ENCODE measurements around the gene RXRA. TPM values are rescaled to one million over a fixed set of nuclear protein-coding genes. Genes with fewer than 3 reads are reported as not detected.

Gene RXRA
- total RNA-seq, 2 experiments from 2014 or later: 1.2 to 1.4 TPM

DNA sequence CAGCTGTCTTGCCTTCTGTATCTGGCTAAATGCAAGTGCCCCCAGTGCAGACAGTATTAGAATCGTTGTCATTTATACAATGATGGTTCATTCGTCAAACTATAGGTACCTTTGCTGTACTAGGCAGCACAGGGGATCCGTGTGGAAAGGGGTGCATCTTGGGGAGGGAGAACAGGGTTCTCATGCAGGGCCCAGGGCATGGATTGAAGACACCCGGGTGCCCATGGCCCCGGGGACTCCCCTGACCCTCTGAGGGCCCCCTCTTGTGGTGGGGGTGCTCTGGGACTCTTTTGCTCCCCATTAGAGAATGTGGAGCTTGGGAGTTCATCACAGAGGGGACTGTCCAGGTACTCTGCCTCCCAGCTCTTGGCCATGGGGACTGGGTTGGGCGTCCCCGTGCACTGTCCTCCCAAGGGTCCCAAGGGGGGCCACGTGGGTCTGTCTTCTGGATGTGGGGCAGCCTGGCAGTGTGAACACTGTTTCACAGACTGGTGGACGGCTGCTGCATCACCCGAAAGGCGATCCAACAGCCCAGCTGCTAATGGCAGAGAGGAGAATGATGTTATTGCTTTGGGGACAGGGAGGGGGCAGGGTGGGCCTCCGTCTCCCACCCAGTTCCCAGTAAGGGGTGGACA is 36.9 kb upstream of the RXRA start:
- H3K27ac Mint-ChIP-seq: no peak overlapping the region
- DNase-seq: no peak
- no peaks in the 10 kb centered on the region for H3K9me3 Mint-ChIP-seq
- no peaks in the 10 kb centered on the region for H3K4me1 Mint-ChIP-seq
- H3K4me3 Mint-ChIP-seq: no peak overlapping the region
- ChIA-PET CTCF (no interaction called here), POLR2A (no interaction called here)
- H3K27me3 Mint-ChIP-seq: no peaks in the 10 kb centered on the region
- no peaks in the 10 kb centered on the region for H3K36me3 Mint-ChIP-seq (ENCODE audit: low read depth)

DNA sequence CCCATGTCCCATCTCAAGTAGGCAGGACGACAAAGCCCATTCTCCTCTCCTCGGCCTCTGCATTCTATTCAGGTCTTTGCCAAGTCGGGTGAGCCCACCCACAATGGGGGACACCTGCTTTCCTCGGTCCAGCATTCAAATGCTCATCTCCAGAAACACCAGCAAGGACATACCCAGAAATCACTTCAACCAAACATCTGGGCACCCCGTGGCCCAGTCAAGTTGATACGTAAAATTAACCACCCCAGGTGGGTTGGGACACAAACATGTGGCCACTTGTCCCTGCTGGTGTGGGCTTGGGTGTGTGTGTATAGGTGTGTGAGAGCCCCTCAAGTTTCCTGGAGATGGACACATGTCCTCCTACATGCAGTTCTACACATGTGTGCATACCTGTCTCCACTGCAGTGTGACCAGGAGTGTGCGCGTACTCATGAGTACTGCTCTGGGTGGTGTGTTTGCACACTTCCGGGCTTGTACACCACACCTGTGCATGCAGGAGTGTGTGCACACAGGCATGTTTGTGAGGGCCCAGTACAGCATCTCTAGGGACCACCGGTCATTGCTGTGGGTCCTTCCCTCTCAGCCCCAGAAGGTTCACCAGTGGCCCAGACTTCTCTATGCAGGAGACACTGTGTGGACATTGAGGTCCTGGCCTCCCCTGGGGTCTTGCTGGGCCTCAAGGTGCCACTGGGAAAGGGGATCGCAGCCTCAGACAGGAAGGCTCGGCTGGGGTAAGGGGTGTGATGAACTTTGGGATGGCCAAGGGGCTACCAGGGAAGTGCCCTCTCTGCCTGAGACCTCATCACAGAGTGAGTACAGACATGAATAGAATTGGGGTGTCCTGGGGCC is 35.4 kb upstream of the RXRA start:
- peaks cover 2% of the 10 kb centered on the region for H3K27me3 Mint-ChIP-seq
- CTCF ChIA-PET: no interaction called here
- DNase-seq: no peak
- H3K36me3 Mint-ChIP-seq (ENCODE audit: low read depth): no peaks in the 10 kb centered on the region
- no peaks in the 10 kb centered on the region for H3K9me3 Mint-ChIP-seq
- H3K4me1 Mint-ChIP-seq: no peaks in the 10 kb centered on the region
- H3K27ac Mint-ChIP-seq: no peak overlapping the region
- POLR2A ChIA-PET: no interaction called here
- no peak overlapping the region for H3K4me3 Mint-ChIP-seq

DNA sequence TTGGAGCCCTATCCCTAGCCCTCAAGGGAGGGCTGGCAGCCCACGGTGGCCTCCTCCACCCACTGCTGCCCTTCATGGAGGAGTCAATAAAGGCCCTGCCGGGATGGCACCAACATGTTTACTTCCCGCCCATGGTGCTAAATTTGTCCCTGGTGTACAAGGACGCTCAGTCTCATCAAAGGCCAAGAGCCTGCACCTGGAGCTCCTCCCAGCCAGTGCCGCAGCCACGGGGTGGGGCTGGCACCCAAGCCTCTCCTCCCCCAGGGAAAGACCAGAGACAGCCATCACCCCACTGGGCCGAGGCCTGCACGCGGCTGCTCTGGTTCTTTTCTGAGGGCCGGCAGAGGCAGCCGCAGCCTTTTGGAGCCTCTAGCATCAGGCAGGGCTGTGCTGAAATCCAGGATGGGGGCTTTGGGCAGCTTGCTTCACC is 34.8 kb upstream of the RXRA start:
- no peaks in the 10 kb centered on the region for H3K4me1 Mint-ChIP-seq
- H3K27ac Mint-ChIP-seq: no peak overlapping the region
- peaks cover 2% of the 10 kb centered on the region for H3K27me3 Mint-ChIP-seq
- POLR2A ChIA-PET: no interaction called here
- CTCF ChIA-PET: no interaction called here
- H3K36me3 Mint-ChIP-seq (ENCODE audit: low read depth): no peaks in the 10 kb centered on the region
- no peak for DNase-seq
- no peak overlapping the region for H3K4me3 Mint-ChIP-seq
- H3K9me3 Mint-ChIP-seq: no peaks in the 10 kb centered on the region

GRCh38 chr9:134291961-134292871 is 34.0 kb upstream of the RXRA start:
- H3K4me1 Mint-ChIP-seq: no peaks in the 10 kb centered on the region
- POLR2A ChIA-PET: no interaction called here
- H3K4me3 Mint-ChIP-seq: no peak overlapping the region
- CTCF ChIA-PET: no interaction called here
- H3K9me3 Mint-ChIP-seq: no peaks in the 10 kb centered on the region
- H3K27ac Mint-ChIP-seq: no peak overlapping the region
- peaks cover 2% of the 10 kb centered on the region for H3K27me3 Mint-ChIP-seq
- no peak for DNase-seq
- H3K36me3 Mint-ChIP-seq (ENCODE audit: low read depth): no peaks in the 10 kb centered on the region

DNA sequence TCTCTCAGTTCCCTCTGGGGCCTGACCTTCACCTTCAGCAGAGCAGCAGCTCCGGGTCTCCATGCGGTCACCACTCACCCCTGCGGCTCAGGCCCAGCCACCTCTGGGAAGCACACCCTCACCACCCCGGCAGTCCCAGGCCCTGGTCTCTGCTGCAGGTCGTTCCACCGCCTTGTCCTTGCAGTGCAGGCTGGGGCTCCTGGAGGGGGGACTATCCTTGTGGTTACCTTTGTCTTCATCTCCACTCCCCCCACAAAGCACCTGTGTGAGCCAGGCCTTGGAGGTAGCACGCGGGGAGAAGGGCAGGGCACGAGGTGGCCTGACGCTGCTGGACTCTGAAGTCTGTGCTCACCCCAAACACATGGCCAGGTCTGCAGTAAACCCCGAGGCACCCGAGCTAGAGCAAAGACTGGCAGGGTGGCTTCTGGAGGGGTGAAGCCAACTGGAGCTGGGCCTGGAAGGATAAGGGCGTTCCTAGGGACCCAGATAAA is 33.2 kb upstream of the RXRA start:
- Mint-ChIP-seq H3K4me1 (no peaks in the 10 kb centered on the region), H3K27ac (no peak overlapping the region), H3K9me3 (no peaks in the 10 kb centered on the region), H3K36me3 (ENCODE audit: low read depth) (no peaks in the 10 kb centered on the region), H3K27me3 (peaks cover 2% of the 10 kb centered on the region), H3K4me3 (no peak overlapping the region)
- DNase-seq: no peak
- POLR2A ChIA-PET: no interaction called here
- CTCF ChIA-PET: no interaction called here

- H3K4me1 Mint-ChIP-seq: no peaks in the 10 kb centered on the region
- CTCF ChIA-PET: interaction anchor here (0.5 kb wide), 1 partner anchor 163 kb away, joined by 3 read pairs; no protein-coding TSS in a partner anchor
These were observed 32.6 kb upstream of the RXRA start for GRCh38 chr9:134293611-134294152.

GRCh38 chr9:134294153-134295071 is 31.8 kb upstream of the RXRA start:
- no peak overlapping the region for H3K4me3 Mint-ChIP-seq
- no peak for DNase-seq
- ChIA-PET POLR2A (no interaction called here), CTCF (interaction anchor here (0.5 kb wide), 1 partner anchor 162 kb away, joined by 3 read pairs; no protein-coding TSS in a partner anchor)
- no peaks in the 10 kb centered on the region for H3K4me1 Mint-ChIP-seq
- H3K9me3 Mint-ChIP-seq: no peaks in the 10 kb centered on the region
- no peak overlapping the region for H3K27ac Mint-ChIP-seq
- peaks cover 2% of the 10 kb centered on the region for H3K27me3 Mint-ChIP-seq
- no peaks in the 10 kb centered on the region for H3K36me3 Mint-ChIP-seq (ENCODE audit: low read depth)

More at GRCh38 chr9:134293611-134294152, 32.6 kb upstream of the RXRA start:
- H3K27me3 Mint-ChIP-seq: peaks cover 2% of the 10 kb centered on the region
- H3K9me3 Mint-ChIP-seq: no peaks in the 10 kb centered on the region
- H3K36me3 Mint-ChIP-seq (ENCODE audit: low read depth): no peaks in the 10 kb centered on the region
- DNase-seq: no peak
- H3K4me3 Mint-ChIP-seq: no peak overlapping the region
- no peak overlapping the region for H3K27ac Mint-ChIP-seq
- POLR2A ChIA-PET: no interaction called here

DNA sequence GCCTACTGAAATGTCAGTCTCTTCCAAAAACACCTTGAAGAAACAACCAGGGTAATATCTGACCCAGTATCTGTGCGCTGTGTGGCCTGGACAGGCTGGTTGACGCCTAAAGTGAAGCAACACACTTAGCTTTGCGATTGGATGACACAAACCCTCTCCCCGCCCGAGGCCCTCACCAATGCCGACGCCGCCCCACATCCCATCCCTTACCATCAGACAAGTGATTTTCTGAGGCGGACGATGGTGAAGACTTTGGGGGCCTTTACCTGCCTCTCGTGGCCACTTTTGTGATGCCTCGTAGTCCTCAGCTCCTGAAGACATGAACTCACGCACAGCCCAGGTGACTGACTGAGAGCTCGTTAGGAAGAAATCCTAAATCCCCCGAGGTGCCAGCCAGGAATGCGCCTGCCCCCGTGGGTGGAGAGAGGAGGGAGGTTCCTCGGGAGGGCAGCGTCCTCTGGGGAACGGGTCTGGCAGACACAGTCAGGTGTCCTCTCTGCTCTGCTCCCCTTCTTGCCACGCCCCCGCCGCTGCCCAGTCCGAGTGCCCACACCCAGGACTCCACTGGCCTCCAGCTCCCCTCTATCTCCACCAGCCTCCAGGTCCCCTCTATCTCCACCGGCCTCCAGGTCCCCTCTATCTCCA is 31.0 kb upstream of the RXRA start:
- ChIA-PET CTCF (no interaction called here), POLR2A (no interaction called here)
- peaks cover 3% of the 10 kb centered on the region for H3K27me3 Mint-ChIP-seq
- H3K4me3 Mint-ChIP-seq: no peak overlapping the region
- H3K4me1 Mint-ChIP-seq: no peaks in the 10 kb centered on the region
- H3K36me3 Mint-ChIP-seq (ENCODE audit: low read depth): no peaks in the 10 kb centered on the region
- H3K9me3 Mint-ChIP-seq: no peaks in the 10 kb centered on the region
- no peak overlapping the region for H3K27ac Mint-ChIP-seq
- no peak for DNase-seq

DNA sequence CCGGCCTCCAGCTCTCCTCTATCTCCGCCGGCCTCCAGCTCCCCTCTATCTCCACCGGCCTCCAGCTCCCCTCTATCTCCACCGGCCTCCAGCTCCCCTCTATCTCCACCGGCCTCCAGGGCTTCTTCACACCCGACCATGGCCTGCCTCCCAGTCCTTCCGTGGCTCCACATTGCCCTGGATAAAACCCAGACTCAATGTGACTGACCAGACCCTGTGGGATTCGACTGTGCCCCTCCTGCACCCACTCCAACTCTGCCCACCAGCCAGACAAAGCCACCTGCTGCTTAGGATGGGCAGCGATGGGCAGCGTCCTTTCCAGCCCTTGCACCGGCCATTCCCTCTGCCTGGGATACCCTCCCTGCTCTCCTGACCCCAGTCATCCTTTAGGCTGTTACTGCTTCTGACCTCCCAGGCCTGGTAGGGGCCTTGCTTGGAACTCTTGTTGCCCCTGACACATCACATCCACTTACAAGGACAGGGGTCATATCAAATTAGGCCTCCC is 30.5 kb upstream of the RXRA start:
- POLR2A ChIA-PET: no interaction called here
- Mint-ChIP-seq H3K27ac (no peak overlapping the region), H3K4me3 (no peak overlapping the region), H3K9me3 (no peaks in the 10 kb centered on the region), H3K27me3 (peaks cover 9% of the 10 kb centered on the region), H3K4me1 (peaks cover 5% of the 10 kb centered on the region), H3K36me3 (ENCODE audit: low read depth) (no peaks in the 10 kb centered on the region)
- no peak for DNase-seq
- CTCF ChIA-PET: no interaction called here

GRCh38 chr9:134296301-134297082 is 29.8 kb upstream of the RXRA start:
- peaks cover 10% of the 10 kb centered on the region for H3K4me1 Mint-ChIP-seq
- no peak overlapping the region for H3K27ac Mint-ChIP-seq
- POLR2A ChIA-PET: no interaction called here
- peaks cover 10% of the 10 kb centered on the region for H3K27me3 Mint-ChIP-seq
- no peak for DNase-seq
- H3K9me3 Mint-ChIP-seq: no peaks in the 10 kb centered on the region
- CTCF ChIA-PET: no interaction called here
- no peak overlapping the region for H3K4me3 Mint-ChIP-seq
- no peaks in the 10 kb centered on the region for H3K36me3 Mint-ChIP-seq (ENCODE audit: low read depth)

DNA sequence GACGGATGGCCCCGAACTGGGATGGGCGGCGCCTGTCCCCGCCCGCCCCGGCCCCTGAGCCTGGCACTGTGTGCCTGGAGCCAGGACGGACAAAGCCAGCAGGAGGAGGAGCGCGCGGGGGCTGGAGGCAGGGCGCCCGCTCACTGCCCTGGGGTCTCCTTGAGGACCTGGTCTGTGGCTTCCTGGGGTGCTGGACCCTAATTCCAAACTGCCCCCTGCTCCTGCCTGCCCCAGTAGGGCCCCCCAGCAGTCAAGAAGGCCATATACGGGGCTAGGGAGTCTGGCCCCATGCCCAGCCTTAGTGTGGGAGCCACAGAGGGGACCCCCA is 29.2 kb upstream of the RXRA start:
- Mint-ChIP-seq H3K27ac (no peak overlapping the region), H3K4me3 (no peak overlapping the region), H3K4me1 (peaks cover 15% of the 10 kb centered on the region), H3K27me3 (peaks cover 14% of the 10 kb centered on the region), H3K36me3 (ENCODE audit: low read depth) (no peaks in the 10 kb centered on the region), H3K9me3 (no peaks in the 10 kb centered on the region)
- DNase-seq: no peak
- ChIA-PET POLR2A (no interaction called here), CTCF (no interaction called here)
